ENCODE results near the gene HLA-DOB.

DNA sequence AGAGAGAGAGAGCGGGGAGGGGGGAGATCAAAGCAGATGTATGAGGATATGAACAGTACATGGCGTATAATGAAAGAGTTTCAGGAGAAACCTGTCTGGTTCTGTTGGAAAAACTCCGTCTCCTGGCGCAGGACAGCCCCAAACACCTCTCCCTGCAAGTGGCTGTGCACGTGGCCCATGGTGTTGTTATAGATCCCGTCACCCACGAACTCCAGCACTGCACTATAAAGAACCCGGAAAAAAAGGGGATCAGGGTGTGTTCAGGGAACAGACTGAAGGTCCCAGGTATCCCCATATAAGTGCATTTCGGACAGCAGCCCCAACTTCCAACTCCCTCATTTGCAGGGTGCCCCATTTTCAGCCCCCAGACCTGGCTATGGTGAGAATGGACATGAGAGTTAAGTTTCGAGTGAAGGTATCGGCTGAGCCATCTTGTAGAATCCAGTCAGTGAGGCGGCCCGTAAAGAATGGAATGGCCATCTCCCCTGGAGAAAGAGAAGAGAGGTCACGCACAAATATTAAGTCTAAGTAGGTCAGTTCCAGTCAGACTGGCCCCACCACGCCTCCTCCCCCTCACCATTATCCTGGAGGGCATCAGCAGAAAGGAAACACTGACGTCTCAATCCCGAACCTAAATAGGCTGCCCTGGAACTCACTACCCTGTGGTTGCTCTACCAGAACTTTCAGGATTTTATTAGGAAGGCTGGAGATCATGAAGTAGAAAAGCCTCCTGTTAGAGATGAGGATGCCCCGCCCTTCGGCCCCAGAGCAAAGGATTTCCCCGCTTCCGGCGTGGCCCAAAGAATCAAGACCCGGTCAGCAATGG is 35.4 kb upstream of the HLA-DOB start:
- TF ChIP-seq ZBTB7A (IDR thresholded peaks at IDR 0.05; ENCODE audit: low read depth) (no peak), EGR1 (IDR thresholded peaks at IDR 0.05) (no peak), EP300 (IDR thresholded peaks at IDR 0.05; ENCODE audit: borderline replicate concordance) (no peak), CREB1 (IDR thresholded peaks at IDR 0.05; ENCODE audit: low read depth) (no peak)
- TF ChIP-seq, protein P1, sequence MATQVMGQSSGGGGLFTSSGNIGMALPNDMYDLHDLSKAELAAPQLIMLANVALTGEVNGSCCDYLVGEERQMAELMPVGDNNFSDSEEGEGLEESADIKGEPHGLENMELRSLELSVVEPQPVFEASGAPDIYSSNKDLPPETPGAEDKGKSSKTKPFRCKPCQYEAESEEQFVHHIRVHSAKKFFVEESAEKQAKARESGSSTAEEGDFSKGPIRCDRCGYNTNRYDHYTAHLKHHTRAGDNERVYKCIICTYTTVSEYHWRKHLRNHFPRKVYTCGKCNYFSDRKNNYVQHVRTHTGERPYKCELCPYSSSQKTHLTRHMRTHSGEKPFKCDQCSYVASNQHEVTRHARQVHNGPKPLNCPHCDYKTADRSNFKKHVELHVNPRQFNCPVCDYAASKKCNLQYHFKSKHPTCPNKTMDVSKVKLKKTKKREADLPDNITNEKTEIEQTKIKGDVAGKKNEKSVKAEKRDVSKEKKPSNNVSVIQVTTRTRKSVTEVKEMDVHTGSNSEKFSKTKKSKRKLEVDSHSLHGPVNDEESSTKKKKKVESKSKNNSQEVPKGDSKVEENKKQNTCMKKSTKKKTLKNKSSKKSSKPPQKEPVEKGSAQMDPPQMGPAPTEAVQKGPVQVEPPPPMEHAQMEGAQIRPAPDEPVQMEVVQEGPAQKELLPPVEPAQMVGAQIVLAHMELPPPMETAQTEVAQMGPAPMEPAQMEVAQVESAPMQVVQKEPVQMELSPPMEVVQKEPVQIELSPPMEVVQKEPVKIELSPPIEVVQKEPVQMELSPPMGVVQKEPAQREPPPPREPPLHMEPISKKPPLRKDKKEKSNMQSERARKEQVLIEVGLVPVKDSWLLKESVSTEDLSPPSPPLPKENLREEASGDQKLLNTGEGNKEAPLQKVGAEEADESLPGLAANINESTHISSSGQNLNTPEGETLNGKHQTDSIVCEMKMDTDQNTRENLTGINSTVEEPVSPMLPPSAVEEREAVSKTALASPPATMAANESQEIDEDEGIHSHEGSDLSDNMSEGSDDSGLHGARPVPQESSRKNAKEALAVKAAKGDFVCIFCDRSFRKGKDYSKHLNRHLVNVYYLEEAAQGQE (IDR thresholded peaks at IDR 0.05; ENCODE audit: low read depth) = no peak
